GM13976 (cell line): ENCODE measurements around the gene EHMT1.
A peak's percentile ranks its signal among the peaks of the same experiment; 100 is the strongest.

Experiments
- DNase-seq: peaks from one replicate; pipeline ENCODE4 v3.0.0; 2012; ENCODE audit warnings: low spot score
- in situ Hi-C: fragments of 300-500 bp; cut with MboI; formaldehyde crosslinking; loops from one replicate; pipeline ENCODE4 v1.12.0; 2022; ENCODE audit warnings: low sequenced_read_pairs, mixed read lengths, inconsistent platforms; ENCODE audit not compliant: unreplicated experiment
- TF ChIP-seq, protein P1 (sequence below): IDR thresholded peaks from 2 replicates; pipeline ENCODE4 v1.5.1; 2012; ENCODE audit warnings: borderline replicate concordance, mild to moderate bottlenecking; ENCODE audit not compliant: insufficient read depth; ENCODE audit errors: extremely low read depth, missing control alignments, control extremely low read depth

EHMT1 gene

DNA sequence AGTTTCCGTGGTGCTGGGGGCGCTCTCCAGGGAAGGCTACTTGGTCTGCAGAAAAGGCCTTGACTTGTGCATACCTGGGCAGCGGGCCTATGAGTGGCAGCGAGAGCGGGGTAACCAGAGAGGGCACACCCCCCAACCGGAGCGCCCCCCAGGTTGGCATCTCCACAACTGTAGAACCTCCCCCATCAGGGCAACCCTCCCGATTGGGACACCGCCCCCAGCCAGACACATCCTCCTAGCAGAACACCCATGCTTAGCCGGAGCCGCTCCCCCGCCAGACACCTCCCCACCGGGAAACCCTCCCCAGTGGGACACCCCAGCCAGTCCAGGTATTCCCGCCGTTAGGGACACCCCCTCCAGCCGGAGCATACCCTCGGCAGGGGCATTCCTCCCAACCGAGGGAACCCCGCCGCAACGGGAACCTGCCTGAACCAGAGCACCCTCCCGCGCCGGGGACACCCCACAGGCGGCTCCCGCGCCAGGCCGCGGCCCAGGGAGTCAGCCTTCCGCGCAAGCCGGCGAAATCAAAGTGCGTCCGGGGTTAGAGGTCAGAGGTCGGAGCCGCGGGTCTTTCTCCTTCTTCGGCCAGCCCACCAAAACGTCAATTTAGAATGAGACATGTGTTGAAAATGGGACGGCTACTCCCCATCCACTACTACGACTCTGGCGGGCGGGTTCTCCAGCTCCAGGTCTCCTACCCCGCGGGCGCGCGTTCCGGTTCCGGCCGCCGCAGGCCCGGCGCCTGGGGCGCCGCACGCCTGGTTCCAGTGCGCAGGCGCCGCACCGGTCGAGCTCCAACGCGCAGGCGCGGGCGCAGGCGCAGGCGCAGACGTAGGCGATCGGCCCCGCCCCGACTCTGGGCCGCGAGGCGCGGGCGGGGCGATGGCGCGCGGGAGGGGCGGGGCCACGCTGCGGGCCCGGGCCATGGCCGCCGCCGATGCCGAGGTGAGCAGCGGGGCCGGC lies at the start of gene EHMT1:
Gene EHMT1, plus strand, starts transcription at position 901 of the 963 bp plus-strand sequence. Its CDS starts 24 bp downstream, at position 925.
- TF ChIP-seq, protein P1, sequence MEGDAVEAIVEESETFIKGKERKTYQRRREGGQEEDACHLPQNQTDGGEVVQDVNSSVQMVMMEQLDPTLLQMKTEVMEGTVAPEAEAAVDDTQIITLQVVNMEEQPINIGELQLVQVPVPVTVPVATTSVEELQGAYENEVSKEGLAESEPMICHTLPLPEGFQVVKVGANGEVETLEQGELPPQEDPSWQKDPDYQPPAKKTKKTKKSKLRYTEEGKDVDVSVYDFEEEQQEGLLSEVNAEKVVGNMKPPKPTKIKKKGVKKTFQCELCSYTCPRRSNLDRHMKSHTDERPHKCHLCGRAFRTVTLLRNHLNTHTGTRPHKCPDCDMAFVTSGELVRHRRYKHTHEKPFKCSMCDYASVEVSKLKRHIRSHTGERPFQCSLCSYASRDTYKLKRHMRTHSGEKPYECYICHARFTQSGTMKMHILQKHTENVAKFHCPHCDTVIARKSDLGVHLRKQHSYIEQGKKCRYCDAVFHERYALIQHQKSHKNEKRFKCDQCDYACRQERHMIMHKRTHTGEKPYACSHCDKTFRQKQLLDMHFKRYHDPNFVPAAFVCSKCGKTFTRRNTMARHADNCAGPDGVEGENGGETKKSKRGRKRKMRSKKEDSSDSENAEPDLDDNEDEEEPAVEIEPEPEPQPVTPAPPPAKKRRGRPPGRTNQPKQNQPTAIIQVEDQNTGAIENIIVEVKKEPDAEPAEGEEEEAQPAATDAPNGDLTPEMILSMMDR = no peak
- in situ Hi-C loops = no loop called here
- peak; percentile 99 for DNase-seq

GRCh38 chr9:137569609-137570203 lies 49.1 kb upstream of the EHMT1 start:
- DNase-seq = no peak
- in situ Hi-C loops = no loop called here
- TF ChIP-seq, protein P1 = no peak

GRCh38 chr9:137570566-137570965 lies 48.2 kb upstream of the EHMT1 start:
- DNase-seq = no peak
- TF ChIP-seq, protein P1 = no peak
- in situ Hi-C loops = no loop called here

DNA sequence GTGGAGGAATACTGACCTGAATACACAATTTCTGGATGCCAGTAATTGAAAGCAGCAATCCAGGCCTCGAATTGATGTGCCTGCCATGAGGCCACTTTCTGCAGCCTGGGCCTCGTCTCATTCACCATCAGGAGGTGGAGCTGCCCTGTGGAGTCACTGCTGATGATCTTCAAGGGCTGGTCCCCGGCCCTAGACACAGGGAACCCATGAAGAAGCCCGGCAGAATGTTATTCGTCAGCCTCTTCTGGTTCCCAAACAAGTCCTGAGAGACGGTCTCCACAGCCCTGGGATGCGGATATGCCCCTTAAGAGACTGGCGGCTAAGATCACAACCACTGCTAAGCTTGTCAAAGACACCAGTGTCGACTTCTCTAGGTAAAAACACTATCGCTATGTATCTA lies 44.6 kb upstream of the EHMT1 start:
- TF ChIP-seq, protein P1 = no peak
- DNase-seq = no peak
- in situ Hi-C loops = no loop called here

GRCh38 chr9:137575364-137575715 lies 43.5 kb upstream of the EHMT1 start:
- DNase-seq = peak; percentile 74
- in situ Hi-C loops = no loop called here
- TF ChIP-seq, protein P1 = no peak

GRCh38 chr9:137575716-137576411 lies 42.9 kb upstream of the EHMT1 start:
- no peak for DNase-seq
- in situ Hi-C loops = no loop called here
- TF ChIP-seq, protein P1 = peak; percentile 12
